Cortex of kidney (tissue), 1 donor: ENCODE results near the gene LHFPL2.

Experiments
- DNase-seq: peaks from one replicate; lab custom pipeline; 2025; lab: John Stamatoyannopoulos, UW

LHFPL2 gene

DNA sequence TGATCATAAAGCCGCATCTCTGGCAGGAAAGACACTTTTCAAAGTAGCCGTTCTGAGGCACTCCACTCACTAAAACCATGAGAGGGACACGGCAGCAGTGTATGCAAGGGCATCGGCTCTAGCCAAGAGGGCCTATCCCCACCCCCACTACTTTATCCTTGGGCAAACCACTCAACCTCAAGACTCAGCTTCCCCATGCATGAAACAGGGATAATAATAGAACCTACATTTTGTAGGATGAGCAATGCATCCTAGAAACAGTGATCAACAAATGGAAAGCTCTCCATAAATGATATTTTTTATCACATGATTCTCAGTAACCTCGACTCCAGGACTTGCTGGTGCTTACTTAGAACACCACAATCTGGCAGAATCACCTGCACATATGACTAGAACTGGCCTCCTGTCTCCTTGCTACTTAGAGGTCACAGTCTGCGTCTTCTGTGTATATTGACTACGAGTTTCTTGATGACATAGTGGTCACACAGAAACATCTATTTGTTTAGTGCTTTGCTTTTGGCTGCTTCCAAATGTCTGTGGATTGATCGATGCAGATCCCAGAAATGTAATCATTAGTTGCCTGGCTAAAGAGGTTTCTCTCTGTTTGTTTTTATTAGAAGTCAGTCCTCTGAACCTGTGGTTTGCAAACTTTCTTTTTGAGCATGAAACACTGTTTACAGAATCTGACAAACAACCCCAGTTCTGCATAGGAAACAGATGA is 102.1 kb downstream of the LHFPL2 start:
- DNase-seq: no peak

DNA sequence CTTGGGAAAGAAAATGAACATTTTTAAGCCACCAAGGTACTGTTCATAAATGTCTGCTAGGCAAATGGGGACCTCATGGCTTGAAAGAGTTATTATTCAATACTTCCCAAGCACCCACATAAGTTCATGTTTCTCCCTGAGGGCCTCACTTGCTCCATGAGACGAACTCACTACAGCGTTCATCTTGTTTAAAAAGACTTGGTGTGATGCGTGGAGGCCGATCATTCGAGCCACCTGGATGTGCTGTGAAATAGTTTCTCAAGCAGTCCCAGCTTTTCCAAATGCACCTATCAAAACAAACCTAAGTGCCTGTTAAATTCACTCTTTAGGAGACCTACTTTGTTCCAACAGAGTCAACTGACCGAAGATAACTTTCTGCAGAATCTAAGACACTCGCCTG is 103.2 kb downstream of the LHFPL2 start:
- DNase-seq: no peak

DNA sequence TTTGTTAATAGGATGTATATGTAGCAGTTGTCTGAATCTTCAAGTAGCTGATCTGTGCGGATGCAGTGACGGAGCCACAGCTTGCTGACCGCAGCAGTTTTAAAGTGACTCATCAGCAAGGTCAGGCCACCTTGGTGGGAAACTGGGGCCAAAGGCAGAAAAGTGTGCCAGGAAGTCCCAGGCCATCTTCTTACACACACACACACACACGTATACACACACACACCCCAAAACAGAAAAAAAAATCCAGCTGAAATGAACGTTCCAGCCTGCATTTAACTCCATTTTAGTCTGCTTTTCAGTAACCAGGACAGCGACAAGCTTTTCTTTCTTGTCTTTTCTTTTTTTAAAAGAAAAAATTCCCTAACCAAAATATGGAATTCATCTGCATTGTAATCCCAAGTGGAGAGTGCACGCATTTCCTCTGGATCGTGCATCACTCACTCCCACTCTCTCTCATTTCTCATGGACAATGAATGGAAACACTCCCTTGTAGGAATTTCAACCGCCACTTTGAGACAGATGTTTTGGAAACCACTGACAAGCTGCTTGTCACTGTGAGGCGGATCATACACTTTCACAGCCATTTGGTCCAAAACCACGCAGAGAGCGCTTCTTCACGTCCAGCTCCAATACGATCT is 103.9 kb downstream of the LHFPL2 start:
- DNase-seq: no peak

DNA sequence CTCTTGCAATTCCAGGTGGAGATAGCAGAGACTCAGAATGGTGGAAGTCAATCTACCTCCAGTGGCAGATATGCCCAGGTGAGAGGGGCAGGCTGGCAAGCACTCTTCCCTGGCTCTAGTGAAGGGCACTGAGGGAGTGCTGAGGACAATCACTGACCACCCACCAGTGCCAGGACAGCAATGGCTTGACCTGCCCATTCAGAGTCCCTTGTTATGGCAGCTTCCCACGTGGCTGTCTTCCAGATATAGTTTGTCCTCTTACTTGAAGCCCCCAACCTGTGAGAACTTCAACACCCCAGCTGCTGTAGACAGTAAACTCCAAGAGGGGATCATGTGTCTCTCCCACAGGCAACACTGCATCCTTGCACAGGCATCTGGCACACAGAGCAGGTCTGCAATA is 104.7 kb downstream of the LHFPL2 start:
- no peak for DNase-seq

DNA sequence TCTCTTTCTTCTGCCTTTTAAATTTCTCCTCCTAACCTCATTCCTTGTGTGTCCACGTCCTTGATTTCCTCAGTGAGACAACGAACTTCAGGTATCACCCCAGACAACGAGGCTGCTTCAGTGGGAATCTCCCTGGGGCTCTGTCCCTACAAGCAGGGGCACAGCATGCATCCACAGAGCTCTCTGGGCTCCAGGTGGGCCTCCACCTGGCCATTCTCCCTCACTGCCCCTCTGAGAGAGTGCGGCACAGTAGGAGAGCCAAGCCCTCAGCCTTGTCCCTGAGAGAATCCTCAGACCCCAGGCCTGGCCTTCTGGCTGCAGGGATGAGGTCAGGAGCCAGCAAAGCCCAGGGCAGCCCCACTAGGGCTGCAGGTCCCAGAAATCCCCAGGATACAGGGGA is 105.3 kb downstream of the LHFPL2 start:
- DNase-seq: no peak

DNA sequence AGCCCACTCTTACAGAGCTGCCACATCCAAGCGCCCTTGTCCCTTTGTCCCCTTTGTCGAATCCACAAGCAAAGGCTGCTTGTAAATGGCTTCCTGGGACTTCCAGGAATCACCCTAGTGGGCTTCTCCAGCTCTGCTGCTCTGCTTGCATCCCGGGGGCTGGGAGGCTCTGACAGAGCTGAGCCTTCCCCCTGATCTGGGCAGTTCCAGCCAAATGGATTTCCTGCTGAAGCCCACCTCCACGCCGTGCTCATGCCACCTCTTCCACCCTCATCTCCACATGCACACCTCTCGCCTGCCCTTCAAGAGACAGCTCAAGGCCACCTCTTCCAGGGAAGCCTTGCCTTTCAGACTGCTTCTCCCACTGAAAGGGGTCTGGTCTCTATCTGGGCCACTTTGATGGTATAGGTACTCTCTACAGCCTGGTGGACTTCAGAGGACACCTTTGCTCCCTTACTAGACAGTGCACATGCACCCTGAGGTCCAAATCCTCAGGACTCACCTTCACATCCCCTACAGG is 106.2 kb downstream of the LHFPL2 start:
- DNase-seq: no peak

GRCh38 chr5:78541086-78541654 is 107.4 kb downstream of the LHFPL2 start:
- DNase-seq: no peak

DNA sequence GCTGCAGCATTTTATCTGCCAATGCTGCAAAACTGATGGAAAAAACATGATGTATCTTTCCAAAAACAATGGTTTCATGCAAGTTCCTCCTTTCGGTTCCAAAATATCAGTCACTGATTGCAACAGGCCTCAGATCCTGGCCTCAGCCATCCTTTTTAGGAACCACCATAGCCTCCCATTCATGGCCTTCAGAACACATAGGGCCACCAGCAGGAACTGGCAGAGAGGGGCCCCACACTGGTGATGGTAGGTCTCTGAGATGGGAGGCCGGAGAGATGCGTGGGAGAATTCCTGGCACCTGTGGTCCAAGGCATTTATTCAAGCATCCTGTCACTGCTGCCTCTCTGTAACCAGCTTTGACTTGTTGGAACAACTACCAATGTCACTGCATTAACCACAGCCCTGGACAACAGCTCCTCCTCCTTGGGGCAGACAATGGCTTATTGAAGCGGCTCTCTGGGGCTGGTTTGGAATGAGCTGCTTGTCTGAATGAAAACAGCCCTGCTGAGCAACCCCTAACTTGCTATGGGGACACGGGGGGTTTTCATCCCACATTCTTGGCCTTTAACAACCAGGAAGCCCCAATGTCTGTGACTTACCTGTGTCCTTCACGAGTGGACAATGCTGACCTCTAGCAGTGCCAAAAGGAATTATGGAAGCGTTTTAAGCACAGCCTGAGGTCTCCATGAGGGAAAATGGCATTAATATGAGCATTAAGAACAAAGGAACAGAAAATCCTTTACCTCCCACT is 108.1 kb downstream of the LHFPL2 start:
- DNase-seq: no peak

DNA sequence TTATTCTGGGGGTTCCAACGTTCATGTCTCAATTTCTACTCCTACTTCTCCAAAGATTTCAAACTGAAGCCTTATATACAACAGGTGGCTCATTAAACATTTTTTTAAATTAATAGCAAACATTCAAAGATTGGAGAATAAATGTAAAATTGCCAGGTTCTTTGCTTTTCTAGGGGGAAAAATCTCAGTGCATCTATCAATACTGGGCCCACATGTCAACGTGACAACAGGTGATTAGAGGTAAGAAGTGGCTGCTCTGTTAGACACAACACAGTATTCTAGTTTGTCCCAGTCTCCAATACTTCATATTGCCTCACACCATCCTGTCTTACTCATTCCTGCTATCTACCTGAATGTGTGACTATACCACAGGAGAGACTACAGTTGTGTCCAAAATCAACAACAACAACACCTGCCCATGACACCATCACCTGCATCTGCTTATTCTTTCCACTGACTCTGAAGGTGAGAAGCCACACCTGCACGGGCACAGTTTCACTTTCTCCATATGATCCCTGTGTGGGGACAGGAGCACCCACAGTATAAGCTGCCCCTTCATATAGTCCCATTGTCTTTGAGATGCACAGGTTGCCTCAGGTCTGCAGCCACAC is 110.2 kb downstream of the LHFPL2 start:
- DNase-seq: no peak

GRCh38 chr5:78537821-78538220 is 110.8 kb downstream of the LHFPL2 start:
- no peak for DNase-seq

DNA sequence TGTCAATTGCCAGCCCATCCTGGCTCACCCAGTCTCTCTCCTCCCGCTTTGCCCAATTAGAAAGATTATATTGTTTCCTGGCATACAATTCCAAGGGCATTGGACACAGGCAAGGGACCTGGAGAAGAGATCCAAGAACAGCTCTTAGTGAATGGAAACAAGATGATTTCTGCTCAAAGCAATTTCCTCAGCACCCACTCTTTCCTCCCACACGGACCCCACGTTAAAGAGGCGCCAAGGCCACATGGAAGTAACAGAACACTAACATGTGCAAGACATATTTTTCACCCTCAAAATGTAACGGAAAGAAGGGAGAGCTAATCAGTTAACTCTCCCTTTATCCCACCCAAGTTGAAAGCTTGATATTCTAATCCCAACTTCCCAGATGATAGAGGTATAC is 111.2 kb downstream of the LHFPL2 start:
- DNase-seq: no peak

DNA sequence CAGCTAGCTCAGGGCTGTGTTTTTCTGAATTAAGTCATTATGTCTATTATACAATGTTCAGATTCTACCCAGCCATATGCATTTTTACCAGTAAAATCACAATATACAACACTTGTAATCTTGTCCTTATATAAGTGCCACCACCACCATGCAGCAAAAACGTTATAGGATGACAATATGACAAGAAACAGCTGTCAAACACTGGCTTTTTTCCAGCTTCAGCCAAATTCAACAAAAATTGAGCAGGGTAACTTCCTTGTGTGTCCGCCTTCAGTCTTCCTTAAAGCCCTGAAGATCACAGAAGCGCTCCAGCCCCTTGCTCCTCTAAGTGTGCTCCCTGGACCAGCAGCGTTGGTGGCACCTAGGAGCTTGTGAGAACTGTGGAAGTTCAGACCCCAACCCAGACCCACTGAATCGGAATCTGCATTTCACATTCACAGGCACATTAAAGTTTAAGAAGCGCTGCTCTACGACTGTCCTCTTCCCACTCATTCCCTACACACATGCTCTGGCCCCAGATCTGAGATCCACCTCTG is 111.8 kb downstream of the LHFPL2 start:
- DNase-seq: no peak

DNA sequence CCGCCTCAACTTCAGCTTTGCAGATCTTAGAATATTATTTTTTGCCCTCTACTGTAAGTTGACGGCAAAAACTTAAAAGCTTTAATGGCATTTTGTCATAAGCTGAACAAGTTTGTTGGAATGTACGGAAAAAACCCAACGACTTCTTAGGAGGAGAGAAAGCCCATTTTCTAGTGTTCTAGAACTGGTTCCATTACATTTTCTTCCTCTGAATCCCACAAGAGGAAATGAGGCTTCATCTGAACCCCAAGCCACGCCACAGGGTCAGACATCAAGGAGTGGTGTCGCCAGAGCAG is 113.7 kb downstream of the LHFPL2 start:
- no peak for DNase-seq

DNA sequence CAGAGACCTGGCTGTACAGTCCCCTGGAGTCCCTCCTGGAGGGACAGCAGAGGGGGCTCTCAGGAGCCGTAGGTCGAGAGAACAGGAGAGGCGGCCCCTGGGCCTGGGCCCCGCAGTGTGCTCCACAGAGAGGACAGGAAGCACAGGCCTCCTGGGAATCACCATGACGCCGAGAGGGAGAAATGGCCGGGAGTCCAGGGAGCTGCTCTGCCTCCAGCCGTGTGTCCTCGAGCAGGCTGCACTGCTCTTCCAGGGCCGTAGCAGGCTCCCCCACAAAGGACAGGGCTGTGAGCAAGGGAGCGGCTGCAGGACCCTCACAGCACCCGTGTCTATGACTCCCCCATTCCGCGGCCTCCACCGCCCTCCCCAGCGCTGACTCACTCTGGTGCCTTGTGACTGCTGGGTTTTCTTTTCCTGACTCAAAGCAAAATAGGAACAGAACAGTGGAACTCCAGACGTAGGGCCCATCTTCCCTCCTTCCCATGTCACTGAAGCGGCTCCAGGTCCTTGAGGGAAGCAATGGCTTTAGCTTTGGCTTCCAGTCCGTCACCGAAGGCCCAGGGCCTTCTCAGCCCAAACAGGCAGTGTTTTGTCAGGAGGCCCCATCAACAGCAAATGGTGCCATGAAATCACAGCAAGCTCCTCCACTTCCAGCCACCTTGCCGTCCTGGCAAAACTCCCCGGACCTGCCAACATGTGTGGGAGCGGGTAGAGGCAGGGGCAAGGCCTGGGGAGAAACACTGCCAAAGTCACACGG is 114.2 kb downstream of the LHFPL2 start:
- no peak for DNase-seq

GRCh38 chr5:78533356-78533755 is 115.2 kb downstream of the LHFPL2 start:
- DNase-seq: no peak

GRCh38 chr5:78530342-78531096 is 118.1 kb downstream of the LHFPL2 start:
- no peak for DNase-seq

- DNase-seq: no peak
Observed at GRCh38 chr5:78527925-78528324, 120.6 kb downstream of the LHFPL2 start.

DNA sequence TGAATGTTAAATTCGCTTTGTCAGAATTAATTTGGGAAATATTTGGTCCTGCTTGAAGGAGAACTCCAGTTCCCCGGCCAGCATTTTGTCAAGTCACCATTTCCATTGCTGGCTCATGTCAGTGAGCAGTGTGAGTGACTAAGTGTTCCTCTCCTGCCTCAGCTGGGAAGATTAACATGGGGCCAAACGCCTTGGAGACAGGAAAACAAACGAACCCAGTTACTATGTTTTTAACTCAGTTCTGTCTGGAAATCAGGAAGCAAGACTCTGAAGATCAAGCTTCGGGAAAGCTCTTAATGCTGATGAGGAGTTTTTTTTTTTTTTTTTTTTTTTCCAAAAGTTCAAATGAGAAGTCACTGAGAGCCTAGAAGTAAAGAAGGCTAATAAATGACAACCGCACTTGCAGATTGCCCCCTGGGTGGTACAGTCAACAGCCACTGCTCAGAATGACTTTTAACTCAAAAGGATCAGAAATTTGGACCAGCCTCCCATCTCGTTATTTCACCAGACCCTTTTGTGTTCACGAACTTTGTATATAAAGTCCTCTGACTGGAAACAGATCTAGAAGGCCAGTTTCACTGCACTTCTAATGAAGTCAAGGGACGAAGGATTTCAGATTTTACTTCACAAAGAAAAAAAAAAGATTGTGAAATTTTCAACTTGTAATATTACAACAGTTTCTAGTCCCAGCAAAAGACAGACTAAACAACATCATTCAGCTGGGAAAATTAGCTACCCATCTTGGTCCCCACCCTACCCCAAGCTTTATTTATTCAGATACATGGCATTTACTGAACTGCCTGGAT is 121.3 kb downstream of the LHFPL2 start:
- DNase-seq: no peak

- no peak for DNase-seq
Observed at GRCh38 chr5:78526049-78526525, 122.5 kb downstream of the LHFPL2 start.
